Esophagus muscularis mucosa (tissue), 4 donors: Measurements from ENCODE around the gene FRRS1L. TPM values are rescaled to one million over a fixed set of nuclear protein-coding genes. Genes with fewer than 3 reads are reported as not detected.

ENCODE experiments used
- DNase-seq: peaks from one replicate; pipeline ENCODE4 v3.0.0-alpha.2; 2017; ENCODE audit errors: extremely low spot score
- H3K27ac ChIP-seq, 4 donors: fragments of 200-600 bp; sonication (generic); replicated peaks in 1 of 4; 1 replicate in 3 of 4; 2 replicates in 1 of 4; pipeline ENCODE4 v1.5.1; 2016 to 2019; ENCODE audit warnings: mild to moderate bottlenecking in 1 of 4
- H3K27me3 ChIP-seq, 4 donors: fragments of 200-600 bp; sonication (generic); one replicate each; pipeline versions ENCODE4 v1.5.1 to v1.6.0; 2016 to 2019
- H3K36me3 ChIP-seq, 4 donors: fragments of 200-600 bp; sonication (generic); one replicate each; pipeline ENCODE4 v1.5.1; 2016 to 2019
- H3K4me1 ChIP-seq, 4 donors: fragments of 200-600 bp; sonication (generic); one replicate each; pipeline ENCODE4 v1.5.1; 2016 to 2019
- H3K4me3 ChIP-seq, 4 donors: fragments of 200-600 bp; sonication (generic); 1 replicate in 2 of 4; 2 replicates in 2 of 4; pipeline ENCODE4 v1.5.1; 2016 to 2019; ENCODE audit warnings: mild to moderate bottlenecking in 4 of 4, moderate library complexity in 1 of 4
- H3K9me3 ChIP-seq, 4 donors: fragments of 200-600 bp; sonication (generic); 1 replicate in 3 of 4; 2 replicates in 1 of 4; pipeline ENCODE4 v1.5.1; 2016 to 2019
- EP300 ChIP-seq: sonication (generic); formaldehyde crosslinking; IDR thresholded peaks from one replicate; pipeline ENCODE4 v1.6.1; 2017; ENCODE audit warnings: antibody characterized with exemption
- POLR2A ChIP-seq: fragments of 450-650 bp; IDR thresholded peaks from one replicate; pipeline ENCODE4 v1.6.1; 2017; ENCODE audit warnings: antibody characterized with exemption, moderate library complexity, mild to moderate bottlenecking, low read depth
- POLR2AphosphoS5 ChIP-seq, 2 donors: sonication (generic); formaldehyde crosslinking; IDR thresholded peaks; one replicate each; pipeline ENCODE4 v1.6.1; 2017; ENCODE audit warnings: antibody characterized with exemption in 2 of 2
- WGBS: methylation state at CpG from one replicate; pipeline ENCODE4 v1.1.5; 2018; 5-methylcytosine and 5-hydroxymethylcytosine counted together
- intact Hi-C: fragments of 100-400 bp; cut with DNase I; formaldehyde crosslinking; loops from one replicate; pipeline ENCODE4 v1.15.1; 2023
- total RNA-seq, 4 donors: library from RNA; depleted of rRNA; stranded (reverse); fragments of >200 nt; gene quantifications; one replicate each; pipeline versions ENCODE4 v1.1.0 to v1.2.1, GENCODE V29; 2016
- TF ChIP-seq, protein P1 (sequence below), 3 experiments: fragments of 200-600 bp in 2 of 3; fragments of 450-650 bp in 1 of 3; sonication (generic) in 2 of 3; IDR thresholded peaks; one replicate each; pipeline ENCODE4 v1.5.1; 2017 to 2019; ENCODE audit warnings: antibody characterized with exemption in 3 of 3, mild to moderate bottlenecking in 2 of 3, moderate library complexity in 1 of 3

The FRRS1L gene
- total RNA-seq, 4 donors from 2014 or later: 2.5 to 7.6 (median 5.3) TPM

DNA sequence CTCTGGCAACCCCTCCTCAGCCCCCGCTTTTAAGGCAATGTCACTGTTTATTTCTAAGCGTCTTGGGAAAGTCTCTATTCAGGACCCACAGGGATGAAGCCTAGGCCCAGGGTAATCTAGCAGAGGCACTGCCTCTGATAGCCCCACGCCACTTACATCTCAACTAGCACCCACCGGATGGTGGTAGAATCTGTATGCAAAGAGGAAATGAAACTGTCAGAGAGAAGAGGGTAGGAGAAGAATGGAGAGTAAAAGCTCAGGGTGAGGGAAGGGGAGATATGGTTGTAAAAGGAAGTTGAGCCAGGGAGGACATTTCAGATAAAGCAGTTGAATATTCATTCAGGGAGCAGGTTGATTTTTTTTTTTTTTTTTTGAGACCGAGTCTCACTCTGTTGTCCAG is 3.0 kb downstream of the FRRS1L start:
- Histone ChIP-seq H3K9me3 (no peaks in the 10 kb centered on the region), H3K27me3 (peaks cover 0 to 15% (median 0%) of the 10 kb centered on the region in 4 donors), H3K36me3 (no peaks in the 10 kb centered on the region), H3K4me3 (no peak overlapping the region), H3K27ac (no peak overlapping the region), H3K4me1 (peaks cover 0 to 16% (median 11%) of the 10 kb centered on the region in 4 donors)
- intact Hi-C loops: no loop called here
- DNase-seq: no peak
- TF ChIP-seq EP300 (no peak), POLR2AphosphoS5 (IDR thresholded peaks at IDR 0.05) (no peak), POLR2A (no peak)
- TF ChIP-seq, protein P1, sequence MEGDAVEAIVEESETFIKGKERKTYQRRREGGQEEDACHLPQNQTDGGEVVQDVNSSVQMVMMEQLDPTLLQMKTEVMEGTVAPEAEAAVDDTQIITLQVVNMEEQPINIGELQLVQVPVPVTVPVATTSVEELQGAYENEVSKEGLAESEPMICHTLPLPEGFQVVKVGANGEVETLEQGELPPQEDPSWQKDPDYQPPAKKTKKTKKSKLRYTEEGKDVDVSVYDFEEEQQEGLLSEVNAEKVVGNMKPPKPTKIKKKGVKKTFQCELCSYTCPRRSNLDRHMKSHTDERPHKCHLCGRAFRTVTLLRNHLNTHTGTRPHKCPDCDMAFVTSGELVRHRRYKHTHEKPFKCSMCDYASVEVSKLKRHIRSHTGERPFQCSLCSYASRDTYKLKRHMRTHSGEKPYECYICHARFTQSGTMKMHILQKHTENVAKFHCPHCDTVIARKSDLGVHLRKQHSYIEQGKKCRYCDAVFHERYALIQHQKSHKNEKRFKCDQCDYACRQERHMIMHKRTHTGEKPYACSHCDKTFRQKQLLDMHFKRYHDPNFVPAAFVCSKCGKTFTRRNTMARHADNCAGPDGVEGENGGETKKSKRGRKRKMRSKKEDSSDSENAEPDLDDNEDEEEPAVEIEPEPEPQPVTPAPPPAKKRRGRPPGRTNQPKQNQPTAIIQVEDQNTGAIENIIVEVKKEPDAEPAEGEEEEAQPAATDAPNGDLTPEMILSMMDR (IDR thresholded peaks at IDR 0.05): no peak
- 75% methylated on average over 5 of the region's 5 CpGs for WGBS

DNA sequence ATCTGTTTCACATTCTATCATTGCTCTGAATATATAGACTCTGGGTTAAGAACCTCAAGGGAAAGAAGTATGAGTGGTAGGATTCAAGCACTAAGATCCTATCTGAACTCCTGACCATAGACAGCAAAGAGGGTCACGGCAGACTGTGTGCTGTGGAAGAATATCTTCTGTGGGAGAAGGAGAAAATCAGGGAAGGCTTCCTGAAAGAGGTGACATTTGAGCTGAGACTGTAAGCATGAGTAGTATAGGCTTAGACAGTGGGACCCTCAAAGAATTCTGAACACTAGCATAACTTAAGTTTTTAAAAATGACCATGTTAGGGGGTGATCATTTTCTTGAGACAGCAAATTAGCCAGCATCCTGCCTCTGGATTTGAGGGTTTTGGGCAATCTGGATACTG is 3.9 kb downstream of the FRRS1L start:
- no peaks in the 10 kb centered on the region for H3K9me3 ChIP-seq
- H3K4me3 ChIP-seq: no peak overlapping the region
- WGBS: 100% methylated on average over 1 of the region's 1 CpG
- H3K36me3 ChIP-seq: no peaks in the 10 kb centered on the region
- intact Hi-C loops: no loop called here
- peaks cover 0 to 15% (median 0%) of the 10 kb centered on the region in 4 donors for H3K27me3 ChIP-seq
- H3K27ac ChIP-seq: no peak overlapping the region
- TF ChIP-seq, protein P1 (IDR thresholded peaks at IDR 0.05): no peak
- TF ChIP-seq POLR2A (no peak), EP300 (no peak), POLR2AphosphoS5 (IDR thresholded peaks at IDR 0.05) (no peak)
- no peak for DNase-seq
- peaks cover 0 to 16% (median 11%) of the 10 kb centered on the region in 4 donors for H3K4me1 ChIP-seq

DNA sequence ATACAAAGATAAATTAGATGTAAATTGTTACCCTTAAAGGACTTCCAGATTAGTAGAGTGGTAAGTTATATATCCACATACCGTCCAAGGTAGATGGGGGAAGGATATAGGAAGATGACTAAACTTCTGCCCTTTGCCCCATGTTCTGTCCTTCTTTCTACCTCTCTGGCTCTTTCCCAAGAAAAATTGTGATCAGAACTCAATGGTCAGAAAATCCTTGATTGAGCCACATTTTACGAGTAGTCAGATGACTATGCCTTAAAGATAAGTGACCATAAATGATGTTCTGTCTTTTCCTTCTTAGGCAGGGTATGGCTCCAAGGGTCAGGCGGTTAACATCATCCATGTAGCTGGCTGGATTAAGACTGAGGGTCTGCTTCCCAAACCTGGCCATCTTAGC is 4.4 kb downstream of the FRRS1L start:
- H3K36me3 ChIP-seq: no peaks in the 10 kb centered on the region
- peaks cover 0 to 16% (median 11%) of the 10 kb centered on the region in 4 donors for H3K4me1 ChIP-seq
- 96% methylated on average over 3 of the region's 3 CpGs for WGBS
- TF ChIP-seq EP300: no peak
- no peak for TF ChIP-seq POLR2A
- TF ChIP-seq, protein P1 (IDR thresholded peaks at IDR 0.05): no peak
- TF ChIP-seq POLR2AphosphoS5 (IDR thresholded peaks at IDR 0.05): no peak
- intact Hi-C loops: no loop called here
- no peaks in the 10 kb centered on the region for H3K9me3 ChIP-seq
- no peak overlapping the region for H3K4me3 ChIP-seq
- peaks cover 0 to 15% (median 0%) of the 10 kb centered on the region in 4 donors for H3K27me3 ChIP-seq
- H3K27ac ChIP-seq: no peak overlapping the region
- DNase-seq: no peak

DNA sequence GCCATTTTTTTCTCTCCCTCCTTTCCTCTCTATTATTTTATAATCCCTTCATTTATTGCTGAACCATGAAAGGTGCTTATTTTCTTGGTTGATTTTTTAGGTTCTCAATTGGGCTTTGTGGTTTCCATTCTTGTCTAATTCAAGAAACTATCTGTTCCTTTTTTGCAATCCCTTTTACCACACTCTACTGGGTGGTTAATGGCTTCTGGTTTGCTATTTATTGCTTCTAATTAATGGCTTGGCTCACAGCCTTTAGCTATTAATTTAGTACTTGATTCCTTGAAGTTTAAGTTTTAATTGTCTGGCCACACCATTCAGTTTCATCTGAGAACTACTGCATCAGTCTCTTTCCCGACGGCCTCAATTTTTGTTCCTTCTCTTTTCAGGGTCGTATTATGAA is 5.6 kb downstream of the FRRS1L start:
- intact Hi-C loops: no loop called here
- H3K36me3 ChIP-seq: no peaks in the 10 kb centered on the region

More for the DNA sequence above, 5.6 kb downstream of the FRRS1L start:
- 95% methylated on average over 3 of the region's 3 CpGs for whole genome bisulfite sequencing
- no peak for TF ChIP-seq POLR2AphosphoS5 (IDR thresholded peaks at IDR 0.05)
- TF ChIP-seq POLR2A: no peak
- TF ChIP-seq, protein P1 (IDR thresholded peaks at IDR 0.05): no peak
- no peak for TF ChIP-seq EP300
- Histone ChIP-seq H3K4me3 (no peak overlapping the region), H3K27me3 (peaks cover 0 to 6% (median 0%) of the 10 kb centered on the region in 4 donors), H3K4me1 (peaks cover 0 to 3% (median 3%) of the 10 kb centered on the region in 4 donors), H3K9me3 (no peaks in the 10 kb centered on the region), H3K27ac (no peak overlapping the region)
- no peak for DNase-seq
